Stomach (tissue), 9 donors: ENCODE results near the gene SYT7. TPM values are rescaled to one million over a fixed set of nuclear protein-coding genes. Genes with fewer than 3 reads are reported as not detected.

Experiments
- DNase-seq, 2 donors: peaks; one replicate each; pipeline versions ENCODE4 v3.0.0 to v3.0.0-alpha.2; 2013 to 2019
- H3K27ac ChIP-seq, 5 donors: fragments of 200-600 bp in 4 of 5; sonication (generic) in 4 of 5; one replicate each; pipeline ENCODE4 v1.5.1; 2013 to 2019; ENCODE audit warnings: mild to moderate bottlenecking in 1 of 5, moderate library complexity in 1 of 5
- H3K27me3 ChIP-seq, 3 donors: fragments of 200-600 bp; sonication (generic); one replicate each; pipeline ENCODE4 v1.5.1; 2017 to 2019; ENCODE audit warnings: mixed run types in 1 of 3
- H3K36me3 ChIP-seq, 4 donors: fragments of 200-600 bp; sonication (generic); 1 replicate in 3 of 4; 2 replicates in 1 of 4; pipeline ENCODE4 v1.5.1; 2016 to 2019
- H3K4me1 ChIP-seq, 4 donors: fragments of 200-600 bp; sonication (generic); one replicate each; pipeline ENCODE4 v1.5.1; 2016 to 2019
- H3K4me3 ChIP-seq, 4 donors: fragments of 200-600 bp; sonication (generic) in 3 of 4; one replicate each; pipeline ENCODE4 v1.5.1; 2016 to 2019; ENCODE audit warnings: mild to moderate bottlenecking in 1 of 4
- H3K9me3 ChIP-seq, 4 donors: fragments of 200-600 bp; sonication (generic); one replicate each; pipeline ENCODE4 v1.5.1; 2016 to 2019
- EP300 ChIP-seq: sonication (generic); formaldehyde crosslinking; IDR thresholded peaks from one replicate; pipeline ENCODE4 v1.6.1; 2017; ENCODE audit warnings: antibody characterized with exemption
- POLR2A ChIP-seq, 4 donors: fragments of 450-650 bp; IDR thresholded peaks; one replicate each; pipeline ENCODE4 v1.6.1; 2016; ENCODE audit warnings: antibody characterized with exemption in 4 of 4, control low read depth in 2 of 4, mild to moderate bottlenecking in 1 of 4, moderate library complexity in 1 of 4
- POLR2AphosphoS5 ChIP-seq, 3 donors: sonication (generic); formaldehyde crosslinking; IDR thresholded peaks; one replicate each; pipeline ENCODE4 v1.6.1; 2016; ENCODE audit warnings: antibody characterized with exemption in 3 of 3
- WGBS, 5 donors: extraction: QIAGEN DNeasy Blood & Tissue Kit in 3 of 5; methylation state at CpG; one replicate each; pipeline versions ENCODE4 v1.1.5 to v1.1.7; 2013 to 2018; 5-methylcytosine and 5-hydroxymethylcytosine counted together
- intact Hi-C: fragments of 100-400 bp; cut with DNase I; formaldehyde crosslinking; loops from one replicate; pipeline ENCODE4 v1.15.1; 2023; ENCODE audit warnings: low total_unique reads
- polyA plus RNA-seq, 3 donors: library from polyadenylated mRNA; stranded (reverse); fragments of 200-250 nt; gene quantifications; one replicate each; pipeline ENCODE4 v1.2.3, GENCODE V29; 2013
- total RNA-seq, 5 donors: library from RNA; depleted of rRNA; stranded (reverse); fragments of >200 nt; gene quantifications; one replicate each; pipeline versions ENCODE4 v1.1.0 to v1.2.3, GENCODE V29; 2014 to 2016
- TF ChIP-seq, protein P1 (sequence below), 7 experiments: fragments of 450-650 bp in 4 of 7; fragments of 200-600 bp in 3 of 7; sonication (generic) in 3 of 7; IDR thresholded peaks; one replicate each; pipeline ENCODE4 v1.5.1; 2016 to 2019; ENCODE audit warnings: antibody characterized with exemption in 7 of 7, control low read depth in 2 of 7, mild to moderate bottlenecking in 1 of 7
- donor health status: healthy with polysubstance abuse.
- donor health status: Bipolar disorder and iron deficiency.
- donor health status: healthy.

Gene SYT7
- total and polyA plus RNA-seq, 8 donors = 0.92 to 8.4 (median 1.4) TPM; not detected in 1

DNA sequence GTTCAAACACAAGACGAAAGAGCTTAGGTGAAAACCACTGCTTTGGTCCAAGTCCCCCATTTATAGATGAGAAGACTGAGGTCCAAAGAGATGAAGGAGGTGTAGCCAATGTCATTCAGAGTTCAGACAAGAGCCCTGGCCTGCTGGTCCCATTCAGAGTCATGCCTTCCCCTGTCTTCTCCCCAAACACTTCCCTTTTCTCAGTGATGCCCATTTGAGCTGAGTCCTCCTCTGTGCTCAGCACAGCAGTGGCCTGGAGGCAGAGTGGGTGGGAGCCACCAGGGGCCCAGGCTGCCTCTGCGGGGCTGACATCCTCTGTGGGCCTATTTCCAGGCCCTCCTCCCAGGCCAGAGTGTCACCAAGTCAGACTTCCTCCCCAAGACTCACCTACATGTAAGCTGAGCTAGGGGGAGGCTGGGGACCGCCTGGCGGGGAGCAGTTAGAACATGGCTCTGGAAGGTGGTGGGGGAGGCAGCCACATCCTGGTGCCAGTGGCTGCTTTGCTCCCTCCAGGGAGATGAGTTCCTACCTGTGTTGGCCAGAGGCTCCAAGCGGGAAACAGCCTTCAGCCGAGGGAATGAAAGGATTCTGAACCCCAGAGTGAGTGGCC, 94.8 kb downstream of the SYT7 start:
- TF ChIP-seq POLR2A (IDR thresholded peaks at IDR 0.05) (no peak), EP300 (no peak), POLR2AphosphoS5 (IDR thresholded peaks at IDR 0.05) (no peak)
- TF ChIP-seq, protein P1, sequence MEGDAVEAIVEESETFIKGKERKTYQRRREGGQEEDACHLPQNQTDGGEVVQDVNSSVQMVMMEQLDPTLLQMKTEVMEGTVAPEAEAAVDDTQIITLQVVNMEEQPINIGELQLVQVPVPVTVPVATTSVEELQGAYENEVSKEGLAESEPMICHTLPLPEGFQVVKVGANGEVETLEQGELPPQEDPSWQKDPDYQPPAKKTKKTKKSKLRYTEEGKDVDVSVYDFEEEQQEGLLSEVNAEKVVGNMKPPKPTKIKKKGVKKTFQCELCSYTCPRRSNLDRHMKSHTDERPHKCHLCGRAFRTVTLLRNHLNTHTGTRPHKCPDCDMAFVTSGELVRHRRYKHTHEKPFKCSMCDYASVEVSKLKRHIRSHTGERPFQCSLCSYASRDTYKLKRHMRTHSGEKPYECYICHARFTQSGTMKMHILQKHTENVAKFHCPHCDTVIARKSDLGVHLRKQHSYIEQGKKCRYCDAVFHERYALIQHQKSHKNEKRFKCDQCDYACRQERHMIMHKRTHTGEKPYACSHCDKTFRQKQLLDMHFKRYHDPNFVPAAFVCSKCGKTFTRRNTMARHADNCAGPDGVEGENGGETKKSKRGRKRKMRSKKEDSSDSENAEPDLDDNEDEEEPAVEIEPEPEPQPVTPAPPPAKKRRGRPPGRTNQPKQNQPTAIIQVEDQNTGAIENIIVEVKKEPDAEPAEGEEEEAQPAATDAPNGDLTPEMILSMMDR (IDR thresholded peaks at IDR 0.05) = no peak
- intact Hi-C loops = no loop called here
- H3K4me1 ChIP-seq = peaks cover 26 to 30% (median 27%) of the 10 kb centered on the region in 4 donors
- H3K36me3 ChIP-seq = peaks cover 0 to 7% (median 0%) of the 10 kb centered on the region in 4 donors
- H3K9me3 ChIP-seq = no peaks in the 10 kb centered on the region
- DNase-seq = no peak
- H3K4me3 ChIP-seq = no peak overlapping the region
- no peak overlapping the region for H3K27ac ChIP-seq
- 89 to 98% (median 94%) methylated on average over 5 to 6 of the region's 6 CpGs for WGBS, 5 donors
- H3K27me3 ChIP-seq = peaks cover 0 to 18% (median 14%) of the 10 kb centered on the region in 3 donors

DNA sequence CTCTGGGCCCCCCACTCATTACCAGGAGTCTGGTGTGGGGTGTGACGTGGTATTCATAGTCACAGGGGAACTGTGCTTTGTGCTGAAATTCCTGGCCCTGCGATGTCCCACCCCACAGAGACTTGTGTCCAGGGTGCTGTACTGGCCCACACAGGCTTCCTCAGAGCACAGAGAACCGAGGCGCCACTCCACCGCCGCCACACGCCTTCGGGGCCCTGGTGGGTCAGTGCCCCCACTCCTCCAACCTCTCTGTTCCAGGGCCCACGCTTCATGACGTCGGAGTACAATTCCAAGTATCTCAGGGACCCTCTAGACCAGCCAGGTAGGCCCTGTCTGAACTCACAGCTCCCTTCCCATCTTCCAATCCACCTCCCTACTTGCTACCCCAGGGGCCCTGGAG, 95.8 kb downstream of the SYT7 start:
- intact Hi-C loops = no loop called here

DNA sequence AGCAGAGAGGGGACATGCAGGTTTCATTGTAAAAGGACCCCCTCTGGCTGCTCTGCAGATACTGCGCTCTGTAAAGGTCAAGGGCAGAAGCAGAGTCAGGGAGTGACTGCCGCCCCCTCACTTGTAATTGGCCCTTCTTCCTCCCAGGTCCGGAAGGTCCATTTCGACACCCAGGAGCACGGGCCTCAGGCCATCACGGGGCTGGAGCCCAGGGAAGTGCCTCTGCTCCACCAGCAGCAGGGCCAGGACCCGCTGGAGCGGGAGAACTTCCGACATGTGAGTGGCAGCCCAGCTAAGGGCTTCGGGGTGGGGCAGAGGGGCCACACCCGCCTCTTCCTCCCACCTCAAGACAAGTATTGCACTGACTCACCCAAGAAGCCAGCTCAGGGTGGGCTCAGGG, 96.3 kb downstream of the SYT7 start:
- 83 to 88% (median 84%) methylated on average over 5 to 11 of the region's 11 CpGs for WGBS, 5 donors
- no peak overlapping the region for H3K4me3 ChIP-seq

More for the DNA sequence above, 95.8 kb downstream of the SYT7 start:
- Histone ChIP-seq H3K27me3 (peaks cover 0 to 23% (median 16%) of the 10 kb centered on the region in 3 donors), H3K36me3 (peaks cover 0 to 7% (median 0%) of the 10 kb centered on the region in 4 donors), H3K4me1 (peaks cover 17 to 25% (median 23%) of the 10 kb centered on the region in 4 donors), H3K4me3 (no peak overlapping the region), H3K9me3 (no peaks in the 10 kb centered on the region), H3K27ac (no peak overlapping the region)
- TF ChIP-seq POLR2A (IDR thresholded peaks at IDR 0.05) (no peak), EP300 (no peak), POLR2AphosphoS5 (IDR thresholded peaks at IDR 0.05) (no peak)
- TF ChIP-seq, protein P1 (IDR thresholded peaks at IDR 0.05) = no peak
- DNase-seq = no peak
- 88 to 100% (median 93%) methylated on average over 11 of the region's 11 CpGs for WGBS, 5 donors

DNA sequence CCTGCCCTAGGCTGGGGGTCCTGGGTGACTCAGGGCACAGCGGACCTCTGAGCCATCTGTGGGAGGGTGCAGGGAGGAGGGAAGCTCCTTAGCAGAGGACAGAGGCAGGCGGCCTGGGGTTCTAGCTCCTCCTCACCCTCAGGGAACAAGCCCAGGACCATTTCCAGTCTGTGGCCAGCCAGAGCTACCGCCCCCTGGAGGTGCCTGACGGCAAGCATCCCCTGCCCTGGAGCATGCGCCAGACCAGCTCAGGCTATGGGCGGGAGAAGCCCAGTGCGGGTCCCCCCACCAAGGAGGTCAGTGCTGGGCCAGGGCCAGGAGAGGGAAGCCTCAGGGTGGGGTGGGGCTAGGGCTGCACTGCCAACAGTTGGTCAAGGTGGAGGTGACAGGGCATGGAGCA, 98.4 kb downstream of the SYT7 start:
- Histone ChIP-seq H3K27me3 (peaks cover 0 to 39% (median 19%) of the 10 kb centered on the region in 3 donors), H3K36me3 (peaks cover 0 to 7% (median 0%) of the 10 kb centered on the region in 4 donors), H3K27ac (no peak overlapping the region), H3K9me3 (no peaks in the 10 kb centered on the region), H3K4me3 (no peak overlapping the region), H3K4me1 (peaks cover 6 to 14% (median 11%) of the 10 kb centered on the region in 4 donors)
- no peak for DNase-seq
- TF ChIP-seq EP300 (no peak), POLR2AphosphoS5 (IDR thresholded peaks at IDR 0.05) (no peak), POLR2A (IDR thresholded peaks at IDR 0.05) (no peak)
- TF ChIP-seq, protein P1 (IDR thresholded peaks at IDR 0.05) = peak in 3 of 7 experiments; percentile 8 to 22 (median 19)
- 24 to 50% (median 43%) methylated on average over 4 to 7 of the region's 7 CpGs for WGBS, 5 donors
- intact Hi-C loops = no loop called here

More for the DNA sequence above, 96.3 kb downstream of the SYT7 start:
- no peak for TF ChIP-seq POLR2AphosphoS5 (IDR thresholded peaks at IDR 0.05)
- TF ChIP-seq POLR2A (IDR thresholded peaks at IDR 0.05) = no peak
- TF ChIP-seq, protein P1 (IDR thresholded peaks at IDR 0.05) = no peak
- TF ChIP-seq EP300 = no peak
- Histone ChIP-seq H3K27me3 (peaks cover 0 to 23% (median 16%) of the 10 kb centered on the region in 3 donors), H3K27ac (no peak overlapping the region), H3K9me3 (no peaks in the 10 kb centered on the region), H3K4me1 (peaks cover 12 to 20% (median 18%) of the 10 kb centered on the region in 4 donors), H3K36me3 (peaks cover 0 to 7% (median 0%) of the 10 kb centered on the region in 4 donors)
- DNase-seq = no peak
- intact Hi-C loops = no loop called here
